Measurements from ENCODE around the gene RYR1. TPM values are rescaled to one million over a fixed set of nuclear protein-coding genes. Genes with fewer than 3 reads are reported as not detected.

The RYR1 gene
- total RNA-seq = 0.05 and 0.06 TPM in 2 replicates

- no peak for DNase-seq (ENCODE audit: extremely low read depth, low read depth, low spot score)
Observed at GRCh38 chr19:38433268-38433733, at the start of gene RYR1. TSS of gene RYR1 (plus strand) at chr19:38433691. CDS start at chr19:38433830, 139 bp downstream.

GRCh38 chr19:38383743-38384142 lies 49.7 kb upstream of the RYR1 start:
- no peak for DNase-seq (ENCODE audit: extremely low read depth, low read depth, low spot score)

GRCh38 chr19:38384209-38385027 lies 49.1 kb upstream of the RYR1 start:
- DNase-seq (ENCODE audit: extremely low read depth, low read depth, low spot score) = no peak

- DNase-seq (ENCODE audit: extremely low read depth, low read depth, low spot score) = no peak
Observed at GRCh38 chr19:38385057-38385803, 48.3 kb upstream of the RYR1 start.

- no peak for DNase-seq (ENCODE audit: extremely low read depth, low read depth, low spot score)
Observed at GRCh38 chr19:38385804-38386257, 47.7 kb upstream of the RYR1 start.

- DNase-seq (ENCODE audit: extremely low read depth, low read depth, low spot score) = no peak
Observed at GRCh38 chr19:38386300-38386970, 47.1 kb upstream of the RYR1 start.

GRCh38 chr19:38386971-38387549 lies 46.4 kb upstream of the RYR1 start:
- DNase-seq (ENCODE audit: extremely low read depth, low read depth, low spot score) = no peak

- DNase-seq (ENCODE audit: extremely low read depth, low read depth, low spot score) = peak; percentile 68
Observed at GRCh38 chr19:38387550-38388348, 45.7 kb upstream of the RYR1 start, which contains the start of gene GGN. TSS of gene GGN (minus strand) at chr19:38388034. CDS start at chr19:38387261, 773 bp downstream.

- DNase-seq (ENCODE audit: extremely low read depth, low read depth, low spot score) = no peak
Observed at GRCh38 chr19:38388349-38389100, 45.0 kb upstream of the RYR1 start, which contains the start of gene SPRED3. TSS of gene SPRED3 (plus strand) at chr19:38388697. CDS start at chr19:38390303, 1,606 bp downstream.

GRCh38 chr19:38389101-38389925 lies 44.2 kb upstream of the RYR1 start:
- DNase-seq (ENCODE audit: extremely low read depth, low read depth, low spot score) = no peak

GRCh38 chr19:38389957-38390924 lies 43.2 kb upstream of the RYR1 start:
- DNase-seq (ENCODE audit: extremely low read depth, low read depth, low spot score) = no peak

GRCh38 chr19:38391911-38392464 lies 41.5 kb upstream of the RYR1 start:
- DNase-seq (ENCODE audit: extremely low read depth, low read depth, low spot score) = no peak

- no peak for DNase-seq (ENCODE audit: extremely low read depth, low read depth, low spot score)
Observed at GRCh38 chr19:38392707-38393308, 40.7 kb upstream of the RYR1 start.

- no peak for DNase-seq (ENCODE audit: extremely low read depth, low read depth, low spot score)
Observed at GRCh38 chr19:38394488-38394887, 39.0 kb upstream of the RYR1 start.

- DNase-seq (ENCODE audit: extremely low read depth, low read depth, low spot score) = no peak
Observed at GRCh38 chr19:38395381-38396114, 37.9 kb upstream of the RYR1 start.

- DNase-seq (ENCODE audit: extremely low read depth, low read depth, low spot score) = no peak
Observed at GRCh38 chr19:38399081-38399480, 34.4 kb upstream of the RYR1 start.
